A549 (cell line): ENCODE data around the gene ATP10B. TPM values are rescaled to one million over a fixed set of nuclear protein-coding genes. Genes with fewer than 3 reads are reported as not detected.

Source experiments
- ATAC-seq, 2 experiments: fragments of 200-7000 bp in 1 of 2; fragments of >200 bp in 1 of 2; cut with Nextera tagmentation in 1 of 2; cut with Tn5 transposase in 1 of 2; 3 replicates each; pipeline versions ENCODE4 v1.8.0 to v1.9.1; 2018 to 2020; ENCODE audit warnings: mild to moderate bottlenecking in 1 of 2, moderate library complexity in 1 of 2
- CTCF ChIA-PET: fragments of 300-600 bp; sonication (Branson Sonifier 250); formaldehyde crosslinking; extraction: SDS; loops from one replicate; lab custom pipeline; 2021; ENCODE audit warnings: antibody characterized with exemption, inconsistent platforms; lab: Yijun Ruan, JAX
- POLR2A ChIA-PET: fragments of 350-600 bp; formaldehyde crosslinking; extraction: SDS; loops from one replicate; lab custom pipeline; 2021; ENCODE audit warnings: antibody characterized with exemption, inconsistent platforms; lab: Yijun Ruan, JAX
- DNase-seq, 2 experiments: peaks; one replicate each; pipeline versions ENCODE4 v3.0.0 to v3.0.0-alpha.2; 2011 to 2016; ENCODE audit warnings: low read depth in 1 of 2, low spot score in 1 of 2
- FAIRE-seq: peaks from 2 replicates; lab custom pipeline; 2011; peaks lifted over from hg19 to GRCh38; lab: Jason Lieb, UNC
- H3K27ac ChIP-seq, 2 experiments: fragments of >200 bp; sonication (Bioruptor Twin); formaldehyde crosslinking; 3 replicates each; pipeline ENCODE4 v1.5.1; 2016 to 2017
- H3K4me1 ChIP-seq: fragments of >200 bp; sonication (Bioruptor Twin); formaldehyde crosslinking; 3 replicates; pipeline ENCODE4 v1.6.1; 2016
- H3K4me2 ChIP-seq: fragments of >200 bp; sonication (Bioruptor Twin); formaldehyde crosslinking; 3 replicates; pipeline ENCODE4 v1.6.1; 2016
- H3K4me3 ChIP-seq: fragments of >200 bp; sonication (Bioruptor Twin); formaldehyde crosslinking; 3 replicates; pipeline ENCODE4 v1.5.1; 2016
- H3K9me3 ChIP-seq: fragments of >200 bp; sonication (Bioruptor Twin); formaldehyde crosslinking; 3 replicates; pipeline ENCODE4 v1.6.1; 2016
- ATOH8 ChIP-seq: fragments of 250-450 bp; sonication (Bioruptor Pico); IDR thresholded peaks from 2 replicates; pipeline ENCODE4 v1.5.0; 2020; ENCODE audit warnings: low read depth, mild to moderate bottlenecking, moderate library complexity
- BCL3 ChIP-seq: fragments of >200 bp; sonication (Bioruptor Twin); formaldehyde crosslinking; IDR thresholded peaks from 3 replicates; pipeline ENCODE4 v1.6.1; 2016
- CBX2 ChIP-seq: fragments of 200-600 bp; sonication (generic); IDR thresholded peaks from 2 replicates; pipeline ENCODE4 v1.6.1; 2016; ENCODE audit warnings: low read depth, mild to moderate bottlenecking, borderline replicate concordance
- CEBPB ChIP-seq, 2 experiments: fragments of >200 bp in 1 of 2; sonication (Bioruptor Twin) in 1 of 2; formaldehyde crosslinking in 1 of 2; IDR thresholded peaks; 2 replicates each; pipeline ENCODE4 v1.6.1; 2012 to 2016
- CHD2 ChIP-seq: fragments of 150-350 bp; IDR thresholded peaks from 2 replicates; pipeline ENCODE4 v1.6.1; 2014; ENCODE audit warnings: low read length; ENCODE audit not compliant: partially characterized antibody
- EHF ChIP-seq: fragments of 250-450 bp; sonication (Bioruptor Pico); IDR thresholded peaks from 2 replicates; pipeline ENCODE4 v1.5.0; 2020; ENCODE audit warnings: mild to moderate bottlenecking
- EHMT2 ChIP-seq: fragments of 200-600 bp; sonication (generic); IDR thresholded peaks from 2 replicates; pipeline ENCODE4 v1.6.1; 2016; ENCODE audit warnings: antibody characterized with exemption, low read depth, mild to moderate bottlenecking, moderate library complexity
- ELK1 ChIP-seq: fragments of 150-350 bp; IDR thresholded peaks from 2 replicates; pipeline ENCODE4 v1.6.1; 2014; ENCODE audit warnings: low read depth, mild to moderate bottlenecking, low read length
- EP300 ChIP-seq, 2 experiments: fragments of >200 bp; sonication (Bioruptor Twin); formaldehyde crosslinking; IDR thresholded peaks; 2 replicates in 1 of 2; 3 replicates in 1 of 2; pipeline ENCODE4 v1.6.1; 2016 to 2017
- FOSL2 ChIP-seq, 2 experiments: fragments of 450-650 bp in 1 of 2; fragments of >200 bp in 1 of 2; sonication (Bioruptor Twin) in 1 of 2; formaldehyde crosslinking; IDR thresholded peaks; 2 replicates each; pipeline versions ENCODE4 v1.5.0 to v1.6.1; 2016 to 2020; ENCODE audit warnings: mild to moderate bottlenecking in 1 of 2, moderate library complexity in 1 of 2
- GATA3 ChIP-seq: IDR thresholded peaks from 2 replicates; pipeline ENCODE4 v1.6.1; 2012; ENCODE audit warnings: borderline replicate concordance
- HDAC2 ChIP-seq: fragments of 200-600 bp; sonication (generic); IDR thresholded peaks from 2 replicates; pipeline ENCODE4 v1.6.1; 2016
- HES2 ChIP-seq: fragments of >200 bp; sonication (Bioruptor Twin); formaldehyde crosslinking; IDR thresholded peaks from 2 replicates; pipeline ENCODE4 v1.6.1; 2016
- HEYL ChIP-seq: fragments of 250-450 bp; sonication (Bioruptor Pico); IDR thresholded peaks from 2 replicates; pipeline ENCODE4 v1.8.0; 2021; ENCODE audit warnings: mild to moderate bottlenecking, moderate library complexity
- MAFK ChIP-seq: fragments of 450-650 bp; IDR thresholded peaks from 2 replicates; pipeline ENCODE4 v1.6.1; 2014; ENCODE audit not compliant: partially characterized antibody
- PBX3 ChIP-seq: IDR thresholded peaks from 2 replicates; pipeline ENCODE4 v1.6.1; 2012
- PHF8 ChIP-seq: fragments of 200-600 bp; sonication (generic); IDR thresholded peaks from 2 replicates; pipeline ENCODE4 v1.6.1; 2016; ENCODE audit warnings: low read depth, mild to moderate bottlenecking, antibody characterized with exemption, moderate library complexity, borderline replicate concordance
- POLR2AphosphoS2 ChIP-seq: conservative IDR thresholded peaks from 2 replicates; pipeline ENCODE4 v1.6.1; 2012; ENCODE audit warnings: low read length, improper control_type of control experiment, inconsistent platforms
- RNF2 ChIP-seq: fragments of 200-600 bp; sonication (generic); IDR thresholded peaks from 2 replicates; pipeline ENCODE4 v1.6.1; 2016; ENCODE audit warnings: low read depth, mild to moderate bottlenecking, antibody characterized with exemption, moderate library complexity, borderline replicate concordance
- SMC3 ChIP-seq: fragments of >200 bp; sonication (Bioruptor Twin); formaldehyde crosslinking; IDR thresholded peaks from 3 replicates; pipeline ENCODE4 v1.6.1; 2018; ENCODE audit warnings: inconsistent platforms
- SREBF2 ChIP-seq: fragments of 450-650 bp; IDR thresholded peaks from 2 replicates; pipeline ENCODE4 v1.6.1; 2014; ENCODE audit warnings: mild to moderate bottlenecking, moderate library complexity
- TFCP2L1 ChIP-seq: fragments of 250-450 bp; sonication (Bioruptor Pico); IDR thresholded peaks from 2 replicates; pipeline ENCODE4 v1.5.0; 2021; ENCODE audit warnings: mild to moderate bottlenecking
- ZC3H11A ChIP-seq: fragments of 450-650 bp; IDR thresholded peaks from 2 replicates; pipeline ENCODE4 v1.6.1; 2014; ENCODE audit warnings: antibody characterized with exemption, mild to moderate bottlenecking
- ZFP36 ChIP-seq: fragments of 450-650 bp; IDR thresholded peaks from 2 replicates; pipeline ENCODE4 v1.6.1; 2014; ENCODE audit warnings: borderline replicate concordance; ENCODE audit not compliant: partially characterized antibody
- WGBS: methylation state at CpG from one replicate; pipeline ENCODE4 v1.1.6; 2017; ENCODE audit errors: missing lambda C conversion rate; 5-methylcytosine and 5-hydroxymethylcytosine counted together
- polyA plus RNA-seq, 4 experiments: library from polyadenylated mRNA; depleted of rRNA in 3 of 4; stranded (reverse); fragments of >200 nt; fragmentation: RNase III in 1 of 4; extraction: RNeasy Plus Mini Kit Qiagen cat#74134 plus additional on column Dnase treatment in 1 of 4; gene quantifications; 2 replicates in 3 of 4; 3 replicates in 1 of 4; pipeline ENCODE4 v1.2.3, GENCODE V29; 2011 to 2017

The ATP10B gene
- polyA plus RNA-seq, 2 of the 4 experiments (the other 2 are of a cell fraction): not detected

GRCh38 chr5:160743027-160743426, 109.0 kb downstream of the ATP10B start:
- Histone ChIP-seq H3K27ac (no peak overlapping the region), H3K4me2 (no peak overlapping the region), H3K9me3 (no peaks in the 10 kb centered on the region), H3K4me3 (no peak overlapping the region), H3K4me1 (no peaks in the 10 kb centered on the region)
- FAIRE-seq: no peak
- 4% methylated on average over 3 of the region's 3 CpGs for WGBS
- ChIA-PET POLR2A (no interaction called here), CTCF (no interaction called here)
- TF ChIP-seq TFCP2L1: no peak
- TF ChIP-seq BCL3: no peak
- no peak for TF ChIP-seq FOSL2 (IDR thresholded peaks at IDR 0.05)
- no peak for TF ChIP-seq FOSL2 (CRISPR knock-in tag; IDR thresholded peaks at IDR 0.05)
- TF ChIP-seq CEBPB (IDR thresholded peaks at IDR 0.05): no peak
- TF ChIP-seq HEYL (CRISPR knock-in tag): no peak
- no peak for TF ChIP-seq PBX3
- TF ChIP-seq POLR2AphosphoS2: no peak
- TF ChIP-seq HDAC2: no peak
- no peak for TF ChIP-seq PHF8
- TF ChIP-seq ELK1: no peak
- TF ChIP-seq CHD2: no peak
- no peak for TF ChIP-seq HES2
- ATAC-seq: no peak
- no peak for DNase-seq

- no peak overlapping the region for H3K27ac ChIP-seq
- H3K4me1 ChIP-seq: no peaks in the 10 kb centered on the region
- ChIA-PET POLR2A (no interaction called here), CTCF (interaction anchor here (0.6 kb wide), 1 partner anchor 595 kb away, joined by 3 read pairs; no protein-coding TSS in a partner anchor)
- TF ChIP-seq EP300 (IDR thresholded peaks at IDR 0.05) (no peak), GATA3 (no peak), ZC3H11A (no peak), EHF (no peak), EHMT2 (no peak), HES2 (no peak), CBX2 (no peak), MAFK (no peak), RNF2 (no peak), ZFP36 (no peak), ATOH8 (CRISPR knock-in tag) (no peak), SREBF2 (no peak), SMC3 (no peak)
- ATAC-seq (no peak), FAIRE-seq (no peak), DNase-seq (no peak)
- H3K4me3 ChIP-seq: no peak overlapping the region
- H3K9me3 ChIP-seq: no peaks in the 10 kb centered on the region
- H3K4me2 ChIP-seq: no peak overlapping the region
- 0% methylated on average over 1 of the region's 1 CpG for WGBS
Measured at GRCh38 chr5:160742446-160742845, 109.6 kb downstream of the ATP10B start.
